ENCODE data around the gene RNH1.

DNA sequence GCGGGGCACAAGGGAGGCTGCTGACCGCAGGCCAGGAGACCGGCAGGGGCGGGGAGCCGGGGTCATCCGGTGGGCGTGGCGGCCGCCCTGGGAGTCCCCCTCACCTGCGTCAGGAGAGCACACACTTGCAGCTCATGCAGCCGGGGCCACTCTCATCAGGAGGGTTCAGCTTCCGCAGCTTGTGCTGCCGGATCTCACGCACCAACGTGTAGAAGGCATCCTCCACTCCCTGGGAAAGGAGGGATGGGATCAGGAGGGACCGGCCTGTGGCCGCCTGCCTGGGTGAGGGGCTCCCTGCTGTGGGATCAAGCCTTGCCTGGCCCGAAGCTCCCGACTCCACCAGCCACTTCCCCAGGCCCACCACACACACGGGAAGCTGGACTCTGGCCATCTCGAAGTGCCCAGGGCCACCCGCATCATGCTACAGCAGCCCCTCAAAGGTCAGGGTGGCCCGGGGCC lies 25.5 kb upstream of the RNH1 start:
- TF ChIP-seq, protein P1, sequence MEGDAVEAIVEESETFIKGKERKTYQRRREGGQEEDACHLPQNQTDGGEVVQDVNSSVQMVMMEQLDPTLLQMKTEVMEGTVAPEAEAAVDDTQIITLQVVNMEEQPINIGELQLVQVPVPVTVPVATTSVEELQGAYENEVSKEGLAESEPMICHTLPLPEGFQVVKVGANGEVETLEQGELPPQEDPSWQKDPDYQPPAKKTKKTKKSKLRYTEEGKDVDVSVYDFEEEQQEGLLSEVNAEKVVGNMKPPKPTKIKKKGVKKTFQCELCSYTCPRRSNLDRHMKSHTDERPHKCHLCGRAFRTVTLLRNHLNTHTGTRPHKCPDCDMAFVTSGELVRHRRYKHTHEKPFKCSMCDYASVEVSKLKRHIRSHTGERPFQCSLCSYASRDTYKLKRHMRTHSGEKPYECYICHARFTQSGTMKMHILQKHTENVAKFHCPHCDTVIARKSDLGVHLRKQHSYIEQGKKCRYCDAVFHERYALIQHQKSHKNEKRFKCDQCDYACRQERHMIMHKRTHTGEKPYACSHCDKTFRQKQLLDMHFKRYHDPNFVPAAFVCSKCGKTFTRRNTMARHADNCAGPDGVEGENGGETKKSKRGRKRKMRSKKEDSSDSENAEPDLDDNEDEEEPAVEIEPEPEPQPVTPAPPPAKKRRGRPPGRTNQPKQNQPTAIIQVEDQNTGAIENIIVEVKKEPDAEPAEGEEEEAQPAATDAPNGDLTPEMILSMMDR (IDR thresholded peaks at IDR 0.05; ENCODE audit: low read length) = no peak
- TF ChIP-seq EZH2 (optimal IDR thresholded peaks at IDR 0.05; ENCODE audit: low read depth, low read length) (no peak), EZH2phosphoT487 (IDR thresholded peaks at IDR 0.05; ENCODE audit: low read length) (no peak)
